HG03135 (cell line): ENCODE results near the gene GPX8.

ENCODE experiments used
- ATAC-seq: cut with Tn5 transposase; IDR thresholded peaks from one replicate; pipeline ENCODE4 v1.9.1; 2021; ENCODE audit warnings: mild to moderate bottlenecking, moderate library complexity; ENCODE audit not compliant: unreplicated experiment

The GPX8 gene

GRCh38 chr5:55159763-55160492, at the start of gene GPX8:
Gene GPX8, plus strand, starts transcription at chr5:55160171. Its CDS starts 22 bp downstream, at chr5:55160193.
- ATAC-seq: no peak

- no peak for ATAC-seq
These were observed 49.8 kb upstream of the GPX8 start for GRCh38 chr5:55110217-55110616.

GRCh38 chr5:55113327-55113726, 46.6 kb upstream of the GPX8 start:
- no peak for ATAC-seq

GRCh38 chr5:55114061-55114460, 45.9 kb upstream of the GPX8 start:
- ATAC-seq: no peak

GRCh38 chr5:55123365-55123764, 36.6 kb upstream of the GPX8 start:
- ATAC-seq: no peak

GRCh38 chr5:55134053-55134722, 25.8 kb upstream of the GPX8 start:
- ATAC-seq: no peak

GRCh38 chr5:55136521-55136920, 23.4 kb upstream of the GPX8 start:
- no peak for ATAC-seq

- no peak for ATAC-seq
These were observed 18.9 kb upstream of the GPX8 start for GRCh38 chr5:55140908-55141665.

GRCh38 chr5:55141945-55142690, 17.9 kb upstream of the GPX8 start:
- ATAC-seq: no peak

- no peak for ATAC-seq
These were observed 16.3 kb upstream of the GPX8 start for GRCh38 chr5:55143624-55144023.

- no peak for ATAC-seq
These were observed 13.9 kb upstream of the GPX8 start for GRCh38 chr5:55146080-55146479.

GRCh38 chr5:55146543-55147151, 13.3 kb upstream of the GPX8 start:
- ATAC-seq: peak; percentile 86

- no peak for ATAC-seq
These were observed 10.6 kb upstream of the GPX8 start for GRCh38 chr5:55149308-55149795.

- no peak for ATAC-seq
These were observed 7.8 kb upstream of the GPX8 start for GRCh38 chr5:55151923-55152842.

GRCh38 chr5:55154873-55155272, 5.1 kb upstream of the GPX8 start:
- ATAC-seq: no peak

GRCh38 chr5:55160493-55161209, 680 bp downstream of the GPX8 start:
- ATAC-seq: no peak

GRCh38 chr5:55162666-55163065, 2.7 kb downstream of the GPX8 start:
- ATAC-seq: no peak

- no peak for ATAC-seq
These were observed 11.5 kb downstream of the GPX8 start for GRCh38 chr5:55171471-55171870.
